Measurements from ENCODE around the gene CDK1. TPM values are rescaled to one million over a fixed set of nuclear protein-coding genes. Genes with fewer than 3 reads are reported as not detected.

Gene CDK1
- total RNA-seq, 1 donor from 2014 or later: 10.4 TPM

DNA sequence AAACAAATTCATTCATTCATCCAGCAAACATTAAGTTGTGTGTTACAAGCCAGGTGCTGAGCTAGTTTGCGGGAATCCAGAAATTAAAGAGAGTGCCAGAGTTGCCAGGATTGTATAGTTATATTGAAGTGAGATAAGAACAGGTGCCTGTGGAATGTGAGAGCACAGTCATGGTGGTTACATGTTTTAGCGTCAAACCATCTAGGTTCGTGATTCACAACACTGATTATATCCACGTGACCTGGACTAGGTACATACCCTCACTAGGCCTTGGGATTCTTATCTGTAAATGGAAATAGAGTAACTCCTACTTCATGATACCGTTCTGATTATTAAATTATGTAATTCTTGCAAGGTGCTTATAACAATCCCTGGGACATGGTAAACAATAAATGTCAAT lies 24.5 kb upstream of the CDK1 start:
- no peaks in the 10 kb centered on the region for H3K9me3 Mint-ChIP-seq (ENCODE audit: unreplicated experiment)
- no peak overlapping the region for H3K27ac Mint-ChIP-seq (ENCODE audit: unreplicated experiment)
- no peaks in the 10 kb centered on the region for H3K36me3 Mint-ChIP-seq (ENCODE audit: unreplicated experiment)
- peaks cover 3% of the 10 kb centered on the region for H3K4me1 Mint-ChIP-seq (ENCODE audit: low read depth, unreplicated experiment)
- TF ChIP-seq, protein P1, sequence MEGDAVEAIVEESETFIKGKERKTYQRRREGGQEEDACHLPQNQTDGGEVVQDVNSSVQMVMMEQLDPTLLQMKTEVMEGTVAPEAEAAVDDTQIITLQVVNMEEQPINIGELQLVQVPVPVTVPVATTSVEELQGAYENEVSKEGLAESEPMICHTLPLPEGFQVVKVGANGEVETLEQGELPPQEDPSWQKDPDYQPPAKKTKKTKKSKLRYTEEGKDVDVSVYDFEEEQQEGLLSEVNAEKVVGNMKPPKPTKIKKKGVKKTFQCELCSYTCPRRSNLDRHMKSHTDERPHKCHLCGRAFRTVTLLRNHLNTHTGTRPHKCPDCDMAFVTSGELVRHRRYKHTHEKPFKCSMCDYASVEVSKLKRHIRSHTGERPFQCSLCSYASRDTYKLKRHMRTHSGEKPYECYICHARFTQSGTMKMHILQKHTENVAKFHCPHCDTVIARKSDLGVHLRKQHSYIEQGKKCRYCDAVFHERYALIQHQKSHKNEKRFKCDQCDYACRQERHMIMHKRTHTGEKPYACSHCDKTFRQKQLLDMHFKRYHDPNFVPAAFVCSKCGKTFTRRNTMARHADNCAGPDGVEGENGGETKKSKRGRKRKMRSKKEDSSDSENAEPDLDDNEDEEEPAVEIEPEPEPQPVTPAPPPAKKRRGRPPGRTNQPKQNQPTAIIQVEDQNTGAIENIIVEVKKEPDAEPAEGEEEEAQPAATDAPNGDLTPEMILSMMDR (IDR thresholded peaks at IDR 0.05; ENCODE audit: partially characterized antibody, unreplicated experiment): no peak
- DNase-seq: no peak
- H3K4me3 Mint-ChIP-seq (ENCODE audit: unreplicated experiment): no peak overlapping the region
- no peaks in the 10 kb centered on the region for H3K27me3 Mint-ChIP-seq (ENCODE audit: unreplicated experiment)

- Mint-ChIP-seq H3K27me3 (ENCODE audit: unreplicated experiment) (no peaks in the 10 kb centered on the region), H3K27ac (ENCODE audit: unreplicated experiment) (no peak overlapping the region), H3K4me3 (ENCODE audit: unreplicated experiment) (no peak overlapping the region), H3K9me3 (ENCODE audit: unreplicated experiment) (no peaks in the 10 kb centered on the region), H3K36me3 (ENCODE audit: unreplicated experiment) (no peaks in the 10 kb centered on the region), H3K4me1 (ENCODE audit: low read depth, unreplicated experiment) (peaks cover 3% of the 10 kb centered on the region)
- no peak for DNase-seq
- TF ChIP-seq, protein P1 (IDR thresholded peaks at IDR 0.05; ENCODE audit: partially characterized antibody, unreplicated experiment): no peak
Observed at GRCh38 chr10:60757420-60757895, 20.8 kb upstream of the CDK1 start.

GRCh38 chr10:60759181-60759580 lies 19.1 kb upstream of the CDK1 start:
- H3K9me3 Mint-ChIP-seq (ENCODE audit: unreplicated experiment): no peaks in the 10 kb centered on the region
- H3K36me3 Mint-ChIP-seq (ENCODE audit: unreplicated experiment): no peaks in the 10 kb centered on the region
- H3K27me3 Mint-ChIP-seq (ENCODE audit: unreplicated experiment): no peaks in the 10 kb centered on the region
- H3K27ac Mint-ChIP-seq (ENCODE audit: unreplicated experiment): no peak overlapping the region
- H3K4me3 Mint-ChIP-seq (ENCODE audit: unreplicated experiment): no peak overlapping the region
- H3K4me1 Mint-ChIP-seq (ENCODE audit: low read depth, unreplicated experiment): peaks cover 3% of the 10 kb centered on the region
- TF ChIP-seq, protein P1 (IDR thresholded peaks at IDR 0.05; ENCODE audit: partially characterized antibody, unreplicated experiment): no peak
- DNase-seq: no peak

DNA sequence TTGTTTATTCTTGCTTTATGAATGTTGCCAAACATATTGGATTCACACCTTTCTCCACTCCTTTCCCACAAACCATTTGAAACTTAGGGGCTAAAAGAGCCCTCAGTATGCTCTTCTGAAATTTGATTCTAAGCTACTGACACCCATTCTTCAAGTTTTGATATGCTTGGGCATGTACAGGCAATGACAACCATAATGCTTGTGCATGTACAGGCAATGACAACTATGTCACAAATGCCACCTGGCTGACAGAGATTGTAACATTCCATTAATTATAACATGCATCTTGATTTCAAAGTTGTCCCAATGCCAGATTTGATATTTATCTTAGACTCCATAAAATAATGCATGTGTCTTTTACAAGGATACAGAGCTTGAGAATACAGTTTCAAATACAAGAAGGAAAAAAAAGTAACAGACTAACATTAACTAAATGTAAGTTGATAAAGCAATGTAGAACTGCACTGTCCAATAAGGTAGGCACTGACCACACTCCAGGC lies 17.5 kb upstream of the CDK1 start:
- H3K36me3 Mint-ChIP-seq (ENCODE audit: unreplicated experiment): no peaks in the 10 kb centered on the region
- H3K4me3 Mint-ChIP-seq (ENCODE audit: unreplicated experiment): no peak overlapping the region
- no peaks in the 10 kb centered on the region for H3K27me3 Mint-ChIP-seq (ENCODE audit: unreplicated experiment)
- H3K4me1 Mint-ChIP-seq (ENCODE audit: low read depth, unreplicated experiment): peaks cover 3% of the 10 kb centered on the region
- no peak overlapping the region for H3K27ac Mint-ChIP-seq (ENCODE audit: unreplicated experiment)
- TF ChIP-seq, protein P1 (IDR thresholded peaks at IDR 0.05; ENCODE audit: partially characterized antibody, unreplicated experiment): no peak
- H3K9me3 Mint-ChIP-seq (ENCODE audit: unreplicated experiment): no peaks in the 10 kb centered on the region
- DNase-seq: no peak

DNA sequence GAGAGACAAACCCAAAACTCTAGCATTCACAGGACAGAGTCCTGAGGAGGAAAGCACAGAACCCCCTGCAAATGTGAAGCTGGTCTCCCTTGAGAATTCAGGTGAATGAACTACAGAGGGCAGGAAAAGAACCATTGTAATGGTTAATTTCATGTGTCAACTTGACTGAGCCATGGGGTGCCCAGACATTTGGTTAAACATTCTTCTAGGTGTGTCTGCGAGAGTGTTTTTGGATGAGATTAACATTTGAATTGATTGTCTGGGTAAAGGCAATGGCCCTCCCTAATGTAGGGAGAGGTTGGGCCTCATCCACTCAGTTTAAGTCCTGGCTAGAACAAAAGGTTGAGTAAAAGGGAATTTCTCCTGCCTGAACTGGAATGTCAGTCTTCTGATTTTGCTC lies 15.7 kb upstream of the CDK1 start:
- no peak overlapping the region for H3K27ac Mint-ChIP-seq (ENCODE audit: unreplicated experiment)
- H3K9me3 Mint-ChIP-seq (ENCODE audit: unreplicated experiment): no peaks in the 10 kb centered on the region
- no peak for DNase-seq
- no peaks in the 10 kb centered on the region for H3K27me3 Mint-ChIP-seq (ENCODE audit: unreplicated experiment)
- no peaks in the 10 kb centered on the region for H3K4me1 Mint-ChIP-seq (ENCODE audit: low read depth, unreplicated experiment)
- TF ChIP-seq, protein P1 (IDR thresholded peaks at IDR 0.05; ENCODE audit: partially characterized antibody, unreplicated experiment): no peak
- no peak overlapping the region for H3K4me3 Mint-ChIP-seq (ENCODE audit: unreplicated experiment)
- no peaks in the 10 kb centered on the region for H3K36me3 Mint-ChIP-seq (ENCODE audit: unreplicated experiment)
